Kasumi-1 (cell line): ENCODE results near the gene NFE2L2.
"Not testable (repeated sequence)": the region's sequence is repeated elsewhere in the genome, so short reads cannot be mapped to it uniquely, and the experiment has no call there.

Source experiments
- DNase-seq, 2 experiments: peaks; one replicate each; lab custom pipeline; 2025; lab: John Stamatoyannopoulos, UW

The NFE2L2 gene

GRCh38 chr2:177195194-177195593 is 69.3 kb downstream of the NFE2L2 start:
- DNase-seq = no peak

- DNase-seq = no peak
These were observed 71.3 kb downstream of the NFE2L2 start for GRCh38 chr2:177193240-177193639.

GRCh38 chr2:177192788-177193187 is 71.7 kb downstream of the NFE2L2 start:
- DNase-seq = no peak

GRCh38 chr2:177190941-177191340 is 73.6 kb downstream of the NFE2L2 start:
- no peak for DNase-seq

DNA sequence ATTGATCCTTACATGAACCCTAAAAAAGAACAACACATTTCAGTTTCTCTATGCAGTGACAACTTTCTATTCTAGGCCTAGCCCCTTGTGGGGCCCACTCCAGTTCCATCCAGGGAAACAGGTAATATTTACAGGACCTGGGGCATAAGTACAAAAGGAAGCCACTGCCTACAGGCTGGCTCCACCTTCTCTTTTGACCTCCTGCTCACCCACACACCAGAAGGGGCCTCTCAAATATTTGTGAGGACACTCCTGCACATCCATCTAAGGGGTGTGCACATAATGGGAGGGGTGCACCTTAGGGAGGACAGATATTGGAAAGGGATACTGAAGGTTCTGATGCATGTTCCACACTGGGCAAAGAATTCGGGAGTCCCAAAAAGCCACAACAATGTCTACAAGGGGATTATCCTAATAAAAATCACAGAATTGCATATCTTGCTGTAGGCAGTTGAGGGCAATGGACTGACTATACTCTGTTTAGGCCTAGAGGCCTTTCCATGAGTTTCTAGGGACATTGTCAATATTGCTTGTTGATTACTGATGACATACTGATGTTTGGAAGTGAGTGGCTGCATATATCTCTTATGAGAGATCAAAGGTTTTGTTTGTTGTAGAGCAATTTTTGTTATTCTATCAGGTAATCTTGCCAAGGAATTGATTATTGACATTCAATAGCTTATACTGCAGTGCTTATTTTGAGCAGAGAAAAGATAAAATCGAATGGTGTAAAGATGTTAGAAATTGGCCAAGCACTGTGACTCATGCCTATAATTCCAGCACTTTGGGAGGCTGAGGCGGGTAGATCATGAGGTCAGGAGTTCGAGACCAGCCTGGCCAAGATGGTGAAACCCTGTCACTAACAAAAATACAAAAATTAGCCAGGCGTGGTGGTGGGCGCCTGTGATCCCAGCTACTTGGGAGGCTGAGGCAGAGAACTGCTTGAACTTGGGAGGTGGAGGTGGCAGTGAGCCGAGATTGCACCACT is 75.8 kb downstream of the NFE2L2 start:
- no peak for DNase-seq

- no peak for DNase-seq
These were observed 76.8 kb downstream of the NFE2L2 start for GRCh38 chr2:177187631-177188312.

DNA sequence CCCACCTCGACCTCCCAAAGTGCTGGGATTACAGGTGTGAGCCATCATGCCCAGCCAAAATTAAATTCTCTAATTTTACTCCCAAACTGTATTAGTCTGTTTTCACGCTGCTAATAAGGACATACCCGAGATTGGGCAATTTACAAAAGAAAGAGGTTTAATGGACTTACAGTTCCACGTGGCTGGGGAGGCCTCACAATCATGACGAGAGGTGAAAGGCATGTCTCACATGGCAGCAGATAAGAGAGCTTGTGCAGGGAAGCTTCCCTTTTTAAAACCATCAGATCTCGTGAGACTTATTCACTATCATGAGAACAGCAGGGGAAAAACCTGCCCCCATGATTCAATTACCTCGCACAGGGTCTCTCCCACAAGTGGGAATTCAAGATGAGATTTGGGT is 78.5 kb downstream of the NFE2L2 start:
- not testable (repeated sequence) for DNase-seq

GRCh38 chr2:177184606-177185005 is 79.9 kb downstream of the NFE2L2 start:
- DNase-seq = no peak

GRCh38 chr2:177183860-177184259 is 80.7 kb downstream of the NFE2L2 start:
- no peak for DNase-seq
